SK-N-SH (cell line): ENCODE data around the gene LTB4R2. TPM values are rescaled to one million over a fixed set of nuclear protein-coding genes. Genes with fewer than 3 reads are reported as not detected.

Experiments
- CTCF ChIA-PET: fragments of 300-600, 350-600 bp; formaldehyde crosslinking; extraction: SDS; loops from one replicate; lab custom pipeline; 2021; lab: Yijun Ruan, JAX
- POLR2A ChIA-PET: fragments of 350-600 bp; sonication (Branson Sonifier 250); formaldehyde crosslinking; extraction: SDS; loops from one replicate; lab custom pipeline; 2020; ENCODE audit warnings: antibody characterized with exemption, inconsistent platforms; lab: Yijun Ruan, JAX
- DNase-seq: peaks from one replicate; pipeline ENCODE4 v3.0.0; 2012
- H2AFZ ChIP-seq: fragments of 200-600 bp; sonication (generic); 2 replicates; pipeline ENCODE4 v1.8.1; 2016; ENCODE audit warnings: antibody characterized with exemption, mild to moderate bottlenecking, low read depth
- H3F3A ChIP-seq: fragments of 200-600 bp; sonication (generic); replicated peaks from 2 replicates; pipeline ENCODE3; 2016; ENCODE audit warnings: antibody characterized with exemption, mild to moderate bottlenecking; ENCODE audit not compliant: insufficient read depth
- H3K27ac ChIP-seq, 2 experiments: fragments of 200-500 bp in 1 of 2; fragments of 200-600 bp in 1 of 2; sonication (Bioruptor generic) in 1 of 2; sonication (generic), shearing (Covaris generic) in 1 of 2; 2 replicates each; pipeline versions ENCODE4 v1.5.1 to v1.6.1; 2014 to 2016; ENCODE audit warnings: low read depth in 2 of 2, inconsistent platforms in 1 of 2, low read length in 1 of 2, mild to moderate bottlenecking in 1 of 2, mixed read lengths in 1 of 2
- H3K27me3 ChIP-seq: fragments of 200-600 bp; sonication (generic), shearing (Covaris generic); 2 replicates; pipeline ENCODE4 v1.6.1; 2016; ENCODE audit warnings: mixed run types; ENCODE audit not compliant: insufficient read depth
- H3K36me3 ChIP-seq, 2 experiments: fragments of 200-500 bp in 1 of 2; fragments of 200-600 bp in 1 of 2; sonication (Bioruptor generic) in 1 of 2; sonication (generic) in 1 of 2; replicated peaks in 1 of 2; 2 replicates each; pipeline versions ENCODE3 to v1.5.1; 2014 to 2016; ENCODE audit warnings: low read length in 1 of 2, mild to moderate bottlenecking in 1 of 2; ENCODE audit not compliant: insufficient read depth in 2 of 2, control insufficient read depth in 1 of 2
- H3K4me1 ChIP-seq, 2 experiments: fragments of 200-500 bp in 1 of 2; fragments of 200-600 bp in 1 of 2; sonication (Bioruptor generic) in 1 of 2; sonication (generic), shearing (Covaris generic) in 1 of 2; 2 replicates each; pipeline versions ENCODE4 v1.5.1 to v1.6.1; 2014 to 2016; ENCODE audit warnings: low read depth in 1 of 2, low read length in 1 of 2, mixed run types in 1 of 2; ENCODE audit not compliant: insufficient read depth in 2 of 2, control insufficient read depth in 1 of 2
- H3K4me2 ChIP-seq: fragments of 200-600 bp; sonication (generic), shearing (Covaris generic); 2 replicates; pipeline ENCODE4 v1.6.1; 2017; ENCODE audit warnings: mixed run types
- H3K4me3 ChIP-seq, 2 experiments: fragments of 200-500 bp in 1 of 2; fragments of 200-600 bp in 1 of 2; sonication (Bioruptor generic) in 1 of 2; sonication (generic), shearing (Covaris generic) in 1 of 2; 2 replicates each; pipeline versions ENCODE4 v1.5.1 to v1.8.1; 2014 to 2016; ENCODE audit warnings: low read depth in 2 of 2, inconsistent platforms in 1 of 2, low read length in 1 of 2, mild to moderate bottlenecking in 1 of 2, mixed read lengths in 1 of 2, moderate library complexity in 1 of 2
- H3K79me2 ChIP-seq: fragments of 200-600 bp; sonication (generic); 2 replicates; pipeline ENCODE4 v1.8.1; 2017; ENCODE audit warnings: mild to moderate bottlenecking; ENCODE audit not compliant: insufficient read depth
- H3K9ac ChIP-seq: fragments of 200-600 bp; sonication (generic); 2 replicates; pipeline ENCODE4 v1.6.1; 2017; ENCODE audit warnings: mixed run types
- H3K9me2 ChIP-seq: fragments of 200-600 bp; sonication (generic); 2 replicates; pipeline ENCODE4 v1.6.1; 2017; ENCODE audit warnings: mixed run types
- H3K9me3 ChIP-seq: fragments of 200-600 bp; sonication (generic); 2 replicates; pipeline ENCODE4 v1.6.1; 2017; ENCODE audit warnings: mixed run types, mild to moderate bottlenecking, moderate library complexity
- H4K20me1 ChIP-seq: fragments of 200-600 bp; sonication (generic); 2 replicates; pipeline ENCODE4 v1.6.1; 2017; ENCODE audit warnings: mild to moderate bottlenecking, mixed run types; ENCODE audit not compliant: insufficient read depth
- CHD2 ChIP-seq: fragments of 150-350 bp; IDR thresholded peaks from 2 replicates; pipeline ENCODE4 v1.6.1; 2018; ENCODE audit warnings: low read length; ENCODE audit not compliant: partially characterized antibody
- CTCF ChIP-seq: fragments of 200-600 bp; sonication (generic); IDR thresholded peaks from 2 replicates; pipeline ENCODE4 v1.6.1; 2017; ENCODE audit warnings: antibody characterized with exemption, mild to moderate bottlenecking, moderate library complexity
- ELF1 ChIP-seq: IDR thresholded peaks from 2 replicates; pipeline ENCODE4 v1.4.0; 2012
- EP300 ChIP-seq, 2 experiments: IDR thresholded peaks; 2 replicates each; pipeline versions ENCODE4 v1.4.0 to v1.6.1; 2012; ENCODE audit warnings: borderline replicate concordance in 1 of 2, low read depth in 1 of 2, low read length in 1 of 2
- EZH2phosphoT487 ChIP-seq: fragments of 200-600 bp; sonication (generic); IDR thresholded peaks from 2 replicates; pipeline ENCODE4 v1.6.1; 2017; ENCODE audit warnings: low read depth, mixed run types, mild to moderate bottlenecking, antibody characterized with exemption, moderate library complexity, borderline replicate concordance
- FOXJ3 ChIP-seq: sonication (generic); formaldehyde crosslinking; IDR thresholded peaks from 2 replicates; pipeline ENCODE4 v1.5.1; 2020; ENCODE audit warnings: mild to moderate bottlenecking, missing genetic modification reagents
- GABPA ChIP-seq: IDR thresholded peaks from 2 replicates; pipeline ENCODE4 v1.4.0; 2012; ENCODE audit warnings: low read depth, mild to moderate bottlenecking
- GATA2 ChIP-seq: sonication (generic); formaldehyde crosslinking; IDR thresholded peaks from 2 replicates; pipeline ENCODE4 v1.5.0; 2020; ENCODE audit warnings: mild to moderate bottlenecking, missing genetic modification reagents
- JUND ChIP-seq: IDR thresholded peaks from 2 replicates; pipeline ENCODE4 v1.4.0; 2012
- MEF2A ChIP-seq: IDR thresholded peaks from 2 replicates; pipeline ENCODE4 v1.4.0; 2012; ENCODE audit warnings: low read depth, borderline replicate concordance
- MXI1 ChIP-seq: IDR thresholded peaks from 2 replicates; pipeline ENCODE4 v1.6.1; 2012; ENCODE audit warnings: mild to moderate bottlenecking, low read depth, low read length, improper control_type of control experiment
- RAD21 ChIP-seq: IDR thresholded peaks from 2 replicates; pipeline ENCODE4 v1.6.1; 2012; ENCODE audit warnings: mild to moderate bottlenecking, low read length
- RXRA ChIP-seq: IDR thresholded peaks from 2 replicates; pipeline ENCODE4 v1.4.0; 2012; ENCODE audit warnings: low read depth, mild to moderate bottlenecking, borderline replicate concordance
- SIN3A ChIP-seq: IDR thresholded peaks from 2 replicates; pipeline ENCODE4 v1.6.1; 2012; ENCODE audit warnings: low read depth, mild to moderate bottlenecking, low read length, moderate library complexity, borderline replicate concordance
- SMC3 ChIP-seq: IDR thresholded peaks from 2 replicates; pipeline ENCODE4 v1.6.1; 2012; ENCODE audit warnings: low read depth, low read length, improper control_type of control experiment
- TCF12 ChIP-seq: IDR thresholded peaks from 2 replicates; pipeline ENCODE4 v1.4.0; 2012
- TEAD4 ChIP-seq: IDR thresholded peaks from 2 replicates; pipeline ENCODE4 v1.4.0; 2012; ENCODE audit warnings: mild to moderate bottlenecking, borderline replicate concordance; ENCODE audit not compliant: insufficient read depth
- YY1 ChIP-seq: IDR thresholded peaks from 2 replicates; pipeline ENCODE4 v1.4.0; 2012; ENCODE audit warnings: low read depth, mild to moderate bottlenecking
- WGBS: methylation state at CpG from one replicate; pipeline ENCODE4 v1.1.6; 2017; ENCODE audit warnings: low lambda C conversion rate; 5-methylcytosine and 5-hydroxymethylcytosine counted together
- polyA plus RNA-seq, 3 experiments: library from polyadenylated mRNA; depleted of rRNA; stranded (reverse); fragments of >200 nt; gene quantifications; 2 replicates each; pipeline ENCODE4 v1.2.3, GENCODE V29; 2012
- TF ChIP-seq, protein P1 (sequence below): IDR thresholded peaks from 2 replicates; pipeline ENCODE4 v1.4.0; 2012; ENCODE audit warnings: low read depth, borderline replicate concordance
- TF ChIP-seq, protein P2 (sequence below): fragments of 150-350 bp; IDR thresholded peaks from 2 replicates; pipeline ENCODE4 v1.6.1; 2017; ENCODE audit warnings: antibody characterized with exemption, low read length, low read depth, borderline replicate concordance
- TF ChIP-seq, protein P3 (sequence below): IDR thresholded peaks from 2 replicates; pipeline ENCODE4 v1.4.0; 2012; ENCODE audit warnings: low read depth

Gene LTB4R2
- polyA plus RNA-seq, 1 of the 3 experiments (the other 2 are of a cell fraction), result 8.2 TPM

DNA sequence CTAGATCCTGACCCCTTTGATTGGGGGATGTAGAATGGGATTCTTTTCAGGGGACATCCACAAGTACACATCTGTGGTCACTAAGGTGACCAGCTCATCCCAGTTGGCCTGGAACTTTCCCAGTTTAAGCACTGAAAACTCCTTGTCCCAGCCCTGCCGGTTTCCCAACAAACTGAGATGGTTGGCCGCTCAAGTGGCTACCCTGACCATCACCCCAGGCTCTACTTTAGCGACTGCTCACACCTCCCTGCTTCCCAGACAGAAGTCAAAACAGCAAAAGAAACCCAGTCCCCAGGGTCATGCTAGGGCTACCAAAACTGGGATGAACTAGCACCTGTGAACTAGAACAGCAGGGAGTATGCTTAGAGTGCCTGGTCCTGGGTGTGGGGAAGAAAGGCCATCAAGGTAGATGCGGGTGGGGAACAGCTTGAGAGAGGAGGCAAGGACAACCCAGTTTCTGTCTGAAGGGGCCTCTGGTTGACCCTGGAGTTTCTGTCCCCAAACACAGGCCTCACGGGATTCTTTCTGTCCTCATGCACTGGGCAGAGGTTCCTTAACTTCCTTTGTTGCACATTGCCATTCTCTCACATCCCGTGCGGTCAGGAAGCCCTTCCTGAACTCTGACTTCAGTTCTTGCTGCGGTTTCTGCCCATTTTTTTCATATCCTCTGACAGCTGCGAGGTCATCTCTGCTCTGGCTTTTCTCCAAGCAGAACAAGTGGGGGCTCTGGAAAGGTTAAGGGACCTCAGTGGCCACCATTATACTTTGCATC, 3.0 kb downstream of the LTB4R2 start:
- no peak for DNase-seq

DNA sequence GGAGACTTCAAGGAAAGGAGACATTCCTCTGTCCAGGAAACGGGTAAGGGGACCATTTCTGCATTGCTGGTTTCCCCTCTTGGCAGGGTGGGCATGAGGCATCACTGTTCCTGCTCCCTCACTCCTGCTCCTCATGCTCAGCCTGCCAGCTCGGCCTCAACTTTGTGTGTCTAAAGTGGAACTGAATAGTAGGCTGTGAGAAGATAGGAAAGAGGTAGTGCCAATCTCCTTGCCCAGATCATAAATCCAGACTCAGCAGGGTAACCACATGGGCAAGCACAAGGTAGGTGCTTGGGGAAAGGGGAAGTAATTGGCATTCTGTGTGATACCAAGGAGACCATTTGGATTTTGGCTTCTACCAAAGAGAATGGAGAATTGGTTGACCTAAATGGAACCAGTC, 4.0 kb downstream of the LTB4R2 start:
- no peaks in the 10 kb centered on the region for H3K9me3 ChIP-seq
- H3K4me2 ChIP-seq, result no peak overlapping the region
- CTCF ChIA-PET, result interaction anchor here (1.1 to 4.1 kb wide), 7 partner anchors 10 to 123 kb away, joined by 3 to 19 read pairs (median 5); partner anchors contain the start of gene TINF2
- H3K27ac ChIP-seq, result no peak overlapping the region
- H3K9me2 ChIP-seq, result no peaks in the 10 kb centered on the region
- H4K20me1 ChIP-seq, result no peaks in the 10 kb centered on the region
- no peak overlapping the region for H3K9ac ChIP-seq
- no peak for TF ChIP-seq RXRA
- TF ChIP-seq MEF2A, result no peak
- no peak for TF ChIP-seq EP300 (IDR thresholded peaks at IDR 0.05; ENCODE audit: borderline replicate concordance in 1 of 2, low read depth in 1 of 2, low read length in 1 of 2)
- no peak for TF ChIP-seq CTCF
- H3K79me2 ChIP-seq, result no peaks in the 10 kb centered on the region
- H3K36me3 ChIP-seq, result peaks cover 4 to 17% of the 10 kb centered on the region in 2 experiments
- WGBS, result 100% methylated on average over 2 of the region's 2 CpGs
- no peak overlapping the region for H2AFZ ChIP-seq
- H3K4me3 ChIP-seq, result no peak overlapping the region
- peaks cover 0 to 8% of the 10 kb centered on the region in 2 experiments; a peak in 1 of 4 replicates for H3K4me1 ChIP-seq
- POLR2A ChIA-PET, result interaction anchor here (0.6 to 1.1 kb wide), 2 partner anchors 63 to 173 kb away, joined by 3 read pairs; partner anchors contain the start of gene EMC9
- peaks cover 10% of the 10 kb centered on the region for H3F3A ChIP-seq
- no peaks in the 10 kb centered on the region; the same call in 1 of the 2 replicates for H3K27me3 ChIP-seq
- DNase-seq, result no peak

More for the DNA sequence above, 3.0 kb downstream of the LTB4R2 start:
- Histone ChIP-seq H4K20me1 (no peaks in the 10 kb centered on the region), H2AFZ (no peak overlapping the region), H3K4me3 (no peak overlapping the region), H3K79me2 (no peaks in the 10 kb centered on the region), H3K9me3 (no peaks in the 10 kb centered on the region), H3K4me2 (no peak overlapping the region), H3F3A (peaks cover 13% of the 10 kb centered on the region), H3K27ac (no peak overlapping the region), H3K9ac (no peak overlapping the region), H3K9me2 (no peaks in the 10 kb centered on the region), H3K36me3 (peaks cover 6 to 23% of the 10 kb centered on the region in 2 experiments), H3K27me3 (no peaks in the 10 kb centered on the region), H3K4me1 (peaks cover 2 to 8% of the 10 kb centered on the region in 2 experiments; a peak in 2 of 4 replicates)
- CTCF ChIA-PET, result interaction anchor here (1.0 to 2.5 kb wide), 7 partner anchors 9 to 124 kb away, joined by 3 to 19 read pairs (median 5); partner anchors contain the start of gene TINF2
- POLR2A ChIA-PET, result no interaction called here
- 80% methylated on average over 7 of the region's 9 CpGs for WGBS
- TF ChIP-seq YY1 (no peak), SIN3A (no peak), MXI1 (no peak), TEAD4 (no peak), ELF1 (no peak), SMC3 (no peak), JUND (no peak), CHD2 (no peak), FOXJ3 (CRISPR knock-in tag) (no peak), EZH2phosphoT487 (no peak), RAD21 (no peak), GATA2 (CRISPR knock-in tag) (no peak), RXRA (no peak), GABPA (no peak), TCF12 (no peak)
- TF ChIP-seq, protein P1, sequence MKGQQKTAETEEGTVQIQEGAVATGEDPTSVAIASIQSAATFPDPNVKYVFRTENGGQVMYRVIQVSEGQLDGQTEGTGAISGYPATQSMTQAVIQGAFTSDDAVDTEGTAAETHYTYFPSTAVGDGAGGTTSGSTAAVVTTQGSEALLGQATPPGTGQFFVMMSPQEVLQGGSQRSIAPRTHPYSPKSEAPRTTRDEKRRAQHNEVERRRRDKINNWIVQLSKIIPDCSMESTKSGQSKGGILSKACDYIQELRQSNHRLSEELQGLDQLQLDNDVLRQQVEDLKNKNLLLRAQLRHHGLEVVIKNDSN, result no peak
- TF ChIP-seq, protein P2, sequence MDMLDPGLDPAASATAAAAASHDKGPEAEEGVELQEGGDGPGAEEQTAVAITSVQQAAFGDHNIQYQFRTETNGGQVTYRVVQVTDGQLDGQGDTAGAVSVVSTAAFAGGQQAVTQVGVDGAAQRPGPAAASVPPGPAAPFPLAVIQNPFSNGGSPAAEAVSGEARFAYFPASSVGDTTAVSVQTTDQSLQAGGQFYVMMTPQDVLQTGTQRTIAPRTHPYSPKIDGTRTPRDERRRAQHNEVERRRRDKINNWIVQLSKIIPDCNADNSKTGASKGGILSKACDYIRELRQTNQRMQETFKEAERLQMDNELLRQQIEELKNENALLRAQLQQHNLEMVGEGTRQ, result no peak
- TF ChIP-seq, protein P3, sequence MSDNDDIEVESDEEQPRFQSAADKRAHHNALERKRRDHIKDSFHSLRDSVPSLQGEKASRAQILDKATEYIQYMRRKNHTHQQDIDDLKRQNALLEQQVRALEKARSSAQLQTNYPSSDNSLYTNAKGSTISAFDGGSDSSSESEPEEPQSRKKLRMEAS, result no peak
